GM21381 (cell line): Measurements from ENCODE around the gene ELANE.
"Not testable (repeated sequence)": the region's sequence is repeated elsewhere in the genome, so short reads cannot be mapped to it uniquely, and the experiment has no call there.

Experiments used
- ATAC-seq: cut with Tn5 transposase; IDR thresholded peaks from one replicate; pipeline ENCODE4 v1.9.1; 2021; ENCODE audit warnings: mild to moderate bottlenecking, moderate library complexity; ENCODE audit not compliant: unreplicated experiment

The ELANE gene

DNA sequence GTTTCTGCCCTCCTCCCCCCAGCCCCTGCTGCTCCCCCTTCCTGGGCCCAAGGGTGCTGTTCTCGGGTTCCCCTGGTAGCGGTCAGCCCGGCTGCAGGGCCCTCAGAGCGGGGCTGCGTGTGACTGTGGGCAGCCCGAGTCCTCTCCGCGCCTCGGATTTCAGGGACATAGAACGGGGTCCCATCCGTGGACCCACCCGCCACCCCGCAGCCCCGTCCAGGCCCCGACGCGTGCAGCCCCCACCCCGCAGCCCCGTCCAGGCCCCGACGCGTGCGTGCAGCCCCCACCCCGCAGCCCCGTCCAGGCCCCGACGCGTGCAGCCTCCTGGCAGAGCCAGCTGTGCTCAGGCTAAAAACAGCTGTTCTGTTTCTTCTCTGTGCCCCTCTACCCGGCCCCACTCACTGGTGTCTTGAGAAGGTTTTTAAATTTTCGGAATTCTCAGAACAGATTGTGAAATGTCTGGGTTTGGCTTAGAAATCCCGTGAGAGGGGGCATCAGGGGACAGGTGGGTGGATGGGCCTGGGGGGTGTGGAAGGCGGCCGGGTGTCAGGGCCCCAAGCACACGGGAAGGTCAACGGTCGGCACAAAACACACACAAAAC lies 16.8 kb upstream of the ELANE start:
- ATAC-seq = no peak

DNA sequence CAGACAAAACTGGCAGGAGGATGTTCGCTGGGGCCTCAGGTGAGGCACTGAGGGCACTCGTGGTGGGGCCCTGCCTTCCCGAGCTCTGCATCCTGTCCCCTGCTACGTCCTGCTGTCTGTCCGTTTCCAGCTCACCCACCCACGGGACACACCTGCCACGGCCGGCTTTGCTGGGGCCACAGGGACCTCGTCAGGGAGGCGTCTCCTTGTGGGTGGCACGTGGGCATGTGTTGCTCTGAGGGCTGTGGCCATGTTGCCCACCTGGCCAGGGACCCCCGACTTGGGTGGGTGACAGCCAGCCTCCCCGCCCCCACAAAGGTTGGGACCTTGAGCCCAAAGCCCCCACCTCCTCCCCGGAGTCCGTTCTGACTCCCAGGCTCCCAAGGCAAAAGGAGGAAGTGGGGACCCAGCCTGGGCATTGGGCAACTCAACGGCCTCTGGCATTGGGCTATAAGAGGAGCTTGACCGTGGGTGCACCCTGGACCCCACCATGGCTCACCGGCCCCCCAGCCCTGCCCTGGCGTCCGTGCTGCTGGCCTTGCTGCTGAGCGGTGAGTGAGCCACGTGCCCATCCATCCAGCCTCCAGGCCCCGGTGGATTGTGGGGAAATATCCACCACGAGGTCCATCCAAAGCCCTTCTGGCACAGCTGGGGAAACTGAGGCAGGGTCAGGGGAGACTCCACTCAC lies 11.4 kb upstream of the ELANE start, which contains the start of gene PRTN3:
TSS of gene PRTN3 (plus strand) at position 481 of the 688 bp plus-strand sequence. CDS start at position 491, 10 bp downstream.
- ATAC-seq = no peak

DNA sequence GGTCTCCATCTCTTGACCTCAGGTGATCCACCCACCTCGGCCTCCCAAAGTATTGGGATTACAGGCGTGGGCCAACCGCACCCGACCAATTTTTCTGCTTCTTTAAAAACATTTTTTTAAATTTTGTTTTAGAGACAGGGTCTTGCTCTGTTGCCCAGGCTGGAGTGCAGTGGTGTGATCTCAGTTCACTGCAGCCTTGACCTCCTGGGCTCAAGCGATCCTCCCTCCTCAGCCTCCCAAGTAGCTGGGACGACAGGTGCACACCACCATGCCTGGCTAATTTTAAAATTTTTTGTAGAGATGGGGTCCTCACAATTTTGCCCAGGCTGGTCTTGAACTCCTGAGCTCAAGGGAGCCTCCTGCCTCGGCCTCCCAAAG lies 9.3 kb upstream of the ELANE start:
- not testable (repeated sequence) for ATAC-seq

DNA sequence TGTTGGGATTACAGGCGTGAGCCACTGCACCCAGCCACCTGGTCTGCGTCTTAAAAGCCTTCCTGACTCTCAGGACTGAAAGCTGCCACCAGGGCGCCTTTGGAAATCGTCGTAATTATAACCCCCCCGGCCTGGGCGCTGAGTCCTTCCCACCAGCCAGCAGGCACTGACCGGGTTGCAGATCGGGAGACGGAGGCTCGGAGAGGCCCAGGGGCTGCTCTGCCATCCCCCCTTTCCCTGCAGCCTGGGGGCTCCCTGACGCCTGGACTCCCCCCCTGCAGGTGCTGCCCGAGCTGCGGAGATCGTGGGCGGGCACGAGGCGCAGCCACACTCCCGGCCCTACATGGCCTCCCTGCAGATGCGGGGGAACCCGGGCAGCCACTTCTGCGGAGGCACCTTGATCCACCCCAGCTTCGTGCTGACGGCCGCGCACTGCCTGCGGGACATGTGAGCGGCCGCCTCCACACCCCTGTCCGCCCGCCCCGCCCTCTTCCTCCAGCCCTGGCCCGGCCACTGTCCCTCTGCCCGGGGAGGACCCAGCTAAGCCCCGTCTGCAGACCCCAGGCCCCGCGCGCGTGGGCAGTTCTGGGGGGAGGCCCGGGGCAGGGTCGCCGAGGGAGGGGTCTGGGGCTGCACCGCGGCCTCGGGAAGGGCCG lies 8.8 kb upstream of the ELANE start:
- ATAC-seq = no peak

DNA sequence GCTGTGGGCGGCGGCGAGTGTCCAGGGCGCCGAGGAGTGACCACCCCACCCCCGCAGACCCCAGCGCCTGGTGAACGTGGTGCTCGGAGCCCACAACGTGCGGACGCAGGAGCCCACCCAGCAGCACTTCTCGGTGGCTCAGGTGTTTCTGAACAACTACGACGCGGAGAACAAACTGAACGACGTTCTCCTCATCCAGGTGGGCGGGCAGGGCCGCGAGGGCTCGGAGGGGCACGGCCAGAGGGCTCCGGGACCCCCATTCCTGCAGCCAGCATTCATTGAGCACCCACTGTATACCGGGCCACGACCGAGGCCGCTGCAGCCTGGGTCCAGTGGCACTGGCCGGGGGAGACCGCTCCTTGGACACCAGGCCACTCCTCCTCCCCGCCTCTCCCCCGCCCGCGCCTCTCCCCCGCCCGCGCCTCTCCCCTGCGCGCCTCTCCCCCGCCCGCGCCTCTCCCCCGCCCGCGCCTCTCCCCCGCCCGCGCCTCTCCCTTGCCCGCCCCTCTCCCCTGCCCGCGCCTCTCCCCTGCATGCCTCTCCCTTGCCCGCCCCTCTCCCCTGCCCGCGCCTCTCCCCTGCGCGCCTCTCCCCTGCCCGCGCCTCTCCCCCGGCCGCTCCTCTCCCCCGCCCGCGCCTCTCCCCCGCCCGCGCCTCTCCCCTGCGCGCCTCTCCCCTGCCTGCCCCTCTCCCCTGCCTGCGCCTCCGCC lies 8.1 kb upstream of the ELANE start:
- no peak for ATAC-seq

DNA sequence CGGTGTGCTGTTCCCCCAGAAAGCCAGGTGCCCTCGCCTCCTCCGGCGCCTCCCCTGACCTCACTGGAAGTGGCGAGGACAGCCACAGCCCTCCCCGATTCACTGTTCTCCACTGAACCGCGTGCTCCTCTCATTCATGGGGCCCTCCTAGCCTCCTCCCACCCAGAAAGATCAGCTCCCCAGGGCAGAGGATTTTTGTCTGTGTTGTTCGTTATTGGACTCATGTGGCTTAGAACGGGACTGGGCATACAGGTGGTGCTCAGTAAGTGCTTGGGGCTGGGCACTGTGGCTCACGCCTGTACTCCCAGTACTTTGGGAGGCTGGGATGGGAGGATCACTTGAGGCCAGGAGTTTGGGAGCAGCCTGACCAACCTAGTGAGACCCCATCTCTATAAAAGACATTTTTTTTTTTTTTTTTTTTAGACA lies 7.5 kb upstream of the ELANE start:
- ATAC-seq = no peak

DNA sequence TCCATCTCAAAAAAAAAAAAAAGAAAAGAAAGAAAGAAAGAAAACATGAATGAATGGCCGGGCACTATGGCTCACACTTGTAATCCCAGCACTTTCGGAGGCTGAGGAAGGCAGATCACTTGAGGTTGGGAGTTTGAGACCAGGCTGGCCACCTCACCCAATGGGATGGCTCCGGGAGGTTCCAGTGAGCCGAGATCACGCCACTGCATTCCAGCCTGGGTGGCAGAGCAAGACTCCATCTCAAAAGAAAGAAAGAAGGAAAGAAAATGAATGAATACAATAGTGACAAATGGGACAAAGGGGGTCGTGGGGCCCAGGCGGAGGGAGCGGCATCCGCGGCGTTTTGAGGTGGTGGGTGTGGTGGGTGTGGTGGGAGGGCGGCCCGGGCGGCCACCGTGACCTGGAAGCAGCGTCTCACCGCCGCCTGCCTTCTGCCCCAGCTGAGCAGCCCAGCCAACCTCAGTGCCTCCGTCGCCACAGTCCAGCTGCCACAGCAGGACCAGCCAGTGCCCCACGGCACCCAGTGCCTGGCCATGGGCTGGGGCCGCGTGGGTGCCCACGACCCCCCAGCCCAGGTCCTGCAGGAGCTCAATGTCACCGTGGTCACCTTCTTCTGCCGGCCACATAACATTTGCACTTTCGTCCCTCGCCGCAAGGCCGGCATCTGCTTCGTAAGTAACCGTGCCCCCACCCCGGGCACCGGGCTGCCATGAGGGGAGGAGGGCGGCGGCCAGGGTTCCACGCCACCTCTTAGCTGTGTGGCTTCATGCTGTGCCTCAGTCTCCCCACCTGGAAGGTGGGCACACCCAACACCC lies 6.2 kb upstream of the ELANE start:
- ATAC-seq = no peak

DNA sequence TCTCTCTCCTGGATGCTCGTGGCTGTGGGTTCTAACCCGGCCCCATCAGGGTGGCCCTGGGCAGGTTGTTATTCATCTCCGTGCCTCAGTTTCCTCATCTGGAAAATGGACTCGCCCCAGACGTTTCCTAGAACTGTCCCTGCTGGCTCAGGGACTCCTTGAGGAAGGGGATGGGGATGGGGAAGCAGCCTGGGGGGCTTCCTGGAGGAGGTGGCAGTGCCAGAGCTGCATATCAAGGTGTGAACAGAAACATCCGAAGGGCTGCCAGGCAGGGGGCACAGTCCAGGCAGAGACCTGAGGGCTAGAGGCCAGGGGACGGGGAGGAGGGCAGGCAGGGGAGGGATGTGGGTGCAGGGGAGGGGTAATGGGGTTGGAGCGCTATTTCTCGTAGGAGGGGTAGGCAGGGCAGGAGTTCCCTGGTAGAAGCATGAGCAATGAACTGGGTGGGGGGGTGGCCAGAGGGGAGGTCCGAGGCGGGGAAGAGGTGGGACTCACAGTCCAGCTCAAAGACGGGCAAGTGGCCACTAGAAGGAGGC lies 3.6 kb upstream of the ELANE start:
- ATAC-seq = no peak

DNA sequence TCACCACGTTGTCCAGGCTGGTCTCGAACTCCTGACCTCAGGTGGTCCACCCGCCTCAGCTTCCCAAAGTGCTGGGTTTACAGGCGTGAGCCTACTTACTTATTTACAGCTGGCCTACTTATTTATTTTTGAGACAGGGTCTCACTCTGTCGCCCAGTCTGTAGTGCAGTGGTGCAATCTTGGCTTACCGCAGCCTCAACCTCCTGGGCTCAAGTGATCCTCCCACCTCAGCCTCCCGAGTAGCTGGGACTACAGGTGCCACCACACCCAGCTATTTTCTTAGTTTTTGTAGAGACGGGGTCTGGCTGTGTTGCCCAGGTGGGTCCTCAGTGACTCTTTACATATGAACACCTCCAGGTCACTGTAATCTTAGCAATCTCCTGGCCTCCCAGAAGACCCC lies 2.9 kb upstream of the ELANE start:
- not testable (repeated sequence) for ATAC-seq

DNA sequence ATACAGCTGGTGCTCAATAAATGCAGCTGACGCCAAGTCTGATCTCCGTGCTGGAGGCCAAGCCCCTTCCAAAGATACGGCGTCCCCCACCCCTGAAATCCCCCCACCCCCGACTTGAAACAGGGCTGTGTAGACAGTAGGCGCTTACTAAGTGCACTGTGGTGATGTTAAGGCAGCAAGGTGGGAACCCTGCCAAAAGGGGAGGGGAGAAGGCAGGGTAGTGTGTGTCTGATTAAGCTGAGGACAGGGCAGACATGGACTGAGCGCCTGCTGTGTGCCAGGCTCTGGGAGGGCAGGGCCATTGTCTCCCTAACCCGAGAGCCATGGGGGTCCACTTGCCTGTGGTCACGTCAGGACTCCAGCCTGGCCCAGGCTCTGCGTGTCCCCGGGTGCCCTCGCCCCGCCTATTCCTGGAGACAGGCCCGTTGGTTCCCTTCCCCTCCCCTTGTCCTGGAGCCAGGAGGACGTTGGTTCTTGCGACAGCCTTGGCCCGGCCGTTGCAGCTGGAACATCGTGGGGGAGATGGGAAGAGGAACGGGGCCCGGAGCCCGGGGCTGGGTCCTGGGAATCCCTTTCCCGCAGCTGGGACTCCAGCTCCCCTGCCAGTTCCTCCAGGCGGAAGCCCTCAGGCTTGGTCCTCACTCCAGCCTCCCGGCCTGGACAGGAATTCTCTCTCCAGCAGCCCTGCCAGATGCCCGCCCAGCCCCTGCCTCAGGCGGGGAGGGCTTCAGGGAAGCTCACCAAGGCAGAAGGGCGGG lies 1.7 kb upstream of the ELANE start:
- ATAC-seq = no peak

DNA sequence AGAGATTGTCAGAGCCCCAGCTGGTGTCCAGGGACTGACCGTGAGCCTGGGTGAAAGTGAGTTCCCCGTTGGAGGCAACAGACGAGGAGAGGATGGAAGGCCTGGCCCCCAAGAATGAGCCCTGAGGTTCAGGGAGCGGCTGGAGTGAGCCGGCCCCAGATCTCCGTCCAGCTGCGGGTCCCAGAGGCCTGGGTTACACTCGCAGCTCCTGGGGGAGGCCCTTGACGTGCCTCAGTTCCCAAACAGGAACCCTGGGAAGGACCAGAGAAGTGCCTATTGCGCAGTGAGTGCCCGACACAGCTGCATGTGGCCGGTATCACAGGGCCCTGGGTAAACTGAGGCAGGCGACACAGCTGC lies 1.1 kb upstream of the ELANE start:
- no peak for ATAC-seq

DNA sequence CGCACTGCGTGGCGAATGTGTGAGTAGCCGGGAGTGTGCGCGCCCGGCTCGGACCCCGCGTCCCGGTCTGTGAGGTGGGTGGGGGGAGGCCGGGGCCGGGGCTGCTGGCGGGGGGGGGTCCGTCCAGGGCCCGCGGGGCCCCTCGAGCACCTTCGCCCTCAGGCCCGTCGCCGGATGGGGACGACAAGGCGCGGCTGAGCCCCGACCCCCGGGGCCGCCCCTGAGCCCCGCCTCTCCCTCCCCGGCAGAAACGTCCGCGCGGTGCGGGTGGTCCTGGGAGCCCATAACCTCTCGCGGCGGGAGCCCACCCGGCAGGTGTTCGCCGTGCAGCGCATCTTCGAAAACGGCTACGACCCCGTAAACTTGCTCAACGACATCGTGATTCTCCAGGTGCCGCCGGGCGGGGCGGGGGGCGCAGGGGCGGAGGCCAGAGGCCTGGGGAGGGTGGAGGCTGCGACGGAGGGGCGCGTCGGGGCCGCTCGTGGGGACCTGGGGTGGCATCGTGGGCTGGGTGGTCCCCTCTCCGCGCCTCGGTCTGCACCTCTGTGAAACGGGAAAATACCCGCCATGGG lies 997 bp downstream of the ELANE start:
- ATAC-seq = no peak

DNA sequence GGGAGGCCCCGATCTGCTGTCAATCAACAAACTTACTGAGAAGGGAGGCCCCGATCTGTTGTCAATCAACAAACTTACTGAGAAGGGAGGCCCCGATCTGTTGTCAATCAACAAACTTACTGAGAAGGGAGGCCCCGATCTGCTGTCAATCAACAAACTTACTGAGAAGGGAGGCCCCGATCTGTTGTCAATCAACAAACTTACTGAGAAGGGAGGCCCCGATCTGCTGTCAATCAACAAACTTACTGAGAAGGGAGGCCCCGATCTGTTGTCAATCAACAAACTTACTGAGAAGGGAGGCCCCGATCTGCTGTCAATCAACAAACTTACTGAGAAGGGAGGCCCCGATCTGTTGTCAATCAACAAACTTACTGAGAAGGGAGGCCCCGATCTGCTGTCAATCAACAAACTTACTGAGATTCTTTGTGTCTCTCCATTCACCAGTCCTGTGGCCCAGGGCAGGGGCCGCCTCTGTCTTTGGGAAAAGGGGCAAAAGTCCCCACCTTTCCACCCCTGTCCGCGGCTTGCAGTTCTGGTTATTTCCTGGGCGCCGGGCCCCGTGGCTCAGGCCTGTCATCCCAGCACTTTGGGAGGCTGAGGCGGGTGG lies 1.6 kb downstream of the ELANE start:
- ATAC-seq = not testable (repeated sequence)

DNA sequence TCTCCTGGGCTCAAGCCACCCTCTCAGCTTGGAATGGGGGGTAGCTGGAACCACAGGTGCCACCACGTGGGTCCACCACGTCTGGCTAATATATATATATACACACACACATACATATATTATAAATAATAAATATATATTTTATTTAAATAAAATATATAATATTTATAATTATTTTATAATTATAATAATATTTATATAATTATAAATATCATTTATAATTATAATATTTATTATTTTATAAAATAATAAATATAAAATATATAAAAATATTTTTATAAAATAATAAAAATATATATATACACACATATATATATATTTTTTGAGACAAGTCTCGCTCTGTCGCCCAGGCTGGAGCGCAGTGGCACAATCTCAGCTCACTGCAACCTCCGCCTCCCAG lies 2.4 kb downstream of the ELANE start:
- no peak for ATAC-seq

DNA sequence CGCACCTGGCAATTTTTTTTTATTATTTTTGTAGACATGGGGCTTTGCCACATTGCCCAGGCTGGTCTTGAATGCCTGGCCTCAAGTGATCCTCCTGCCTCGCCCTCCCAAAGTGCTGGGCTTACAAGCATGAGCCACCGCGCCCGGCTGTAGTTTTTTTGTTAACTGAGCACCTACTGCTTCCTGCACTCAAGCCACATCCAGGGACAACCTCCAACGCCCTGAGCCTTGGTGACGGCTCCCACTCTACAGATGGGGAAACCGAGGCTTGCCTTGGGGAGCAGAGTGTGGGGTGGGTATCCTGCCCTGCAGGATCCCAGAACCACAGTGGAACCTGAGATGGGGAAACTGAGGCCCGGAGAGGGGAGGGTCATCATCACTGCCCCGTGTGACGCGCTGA lies 3.0 kb downstream of the ELANE start:
- no peak for ATAC-seq

DNA sequence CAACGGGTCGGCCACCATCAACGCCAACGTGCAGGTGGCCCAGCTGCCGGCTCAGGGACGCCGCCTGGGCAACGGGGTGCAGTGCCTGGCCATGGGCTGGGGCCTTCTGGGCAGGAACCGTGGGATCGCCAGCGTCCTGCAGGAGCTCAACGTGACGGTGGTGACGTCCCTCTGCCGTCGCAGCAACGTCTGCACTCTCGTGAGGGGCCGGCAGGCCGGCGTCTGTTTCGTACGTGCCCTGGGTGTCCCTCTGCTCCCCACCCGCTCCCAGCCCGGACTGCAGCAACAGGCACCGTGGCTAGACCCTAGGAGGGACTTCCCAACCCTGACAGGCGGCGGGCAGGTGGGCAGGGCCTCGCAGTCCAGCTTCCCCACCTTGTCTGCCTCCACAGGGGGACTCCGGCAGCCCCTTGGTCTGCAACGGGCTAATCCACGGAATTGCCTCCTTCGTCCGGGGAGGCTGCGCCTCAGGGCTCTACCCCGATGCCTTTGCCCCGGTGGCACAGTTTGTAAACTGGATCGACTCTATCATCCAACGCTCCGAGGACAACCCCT lies 3.5 kb downstream of the ELANE start:
- no peak for ATAC-seq

DNA sequence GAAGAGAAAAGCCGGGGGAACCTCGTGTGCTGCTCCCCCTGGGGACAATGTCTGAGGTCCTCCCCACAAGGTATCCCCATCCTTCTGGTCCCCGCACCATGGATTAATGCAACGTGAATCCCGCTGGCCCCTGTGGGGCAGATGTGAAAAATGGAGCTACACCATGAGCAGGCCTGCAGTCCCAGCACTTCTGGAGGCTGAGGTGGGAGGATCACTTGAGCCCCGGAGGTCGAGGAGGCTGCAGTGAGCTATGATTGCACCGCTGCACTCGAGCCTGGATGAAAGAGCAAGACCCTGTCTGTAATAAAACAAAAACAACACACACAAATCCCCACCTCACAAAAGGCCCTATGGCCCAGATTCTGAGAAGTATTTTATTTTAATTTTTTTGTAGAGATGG lies 6.2 kb downstream of the ELANE start:
- no peak for ATAC-seq

DNA sequence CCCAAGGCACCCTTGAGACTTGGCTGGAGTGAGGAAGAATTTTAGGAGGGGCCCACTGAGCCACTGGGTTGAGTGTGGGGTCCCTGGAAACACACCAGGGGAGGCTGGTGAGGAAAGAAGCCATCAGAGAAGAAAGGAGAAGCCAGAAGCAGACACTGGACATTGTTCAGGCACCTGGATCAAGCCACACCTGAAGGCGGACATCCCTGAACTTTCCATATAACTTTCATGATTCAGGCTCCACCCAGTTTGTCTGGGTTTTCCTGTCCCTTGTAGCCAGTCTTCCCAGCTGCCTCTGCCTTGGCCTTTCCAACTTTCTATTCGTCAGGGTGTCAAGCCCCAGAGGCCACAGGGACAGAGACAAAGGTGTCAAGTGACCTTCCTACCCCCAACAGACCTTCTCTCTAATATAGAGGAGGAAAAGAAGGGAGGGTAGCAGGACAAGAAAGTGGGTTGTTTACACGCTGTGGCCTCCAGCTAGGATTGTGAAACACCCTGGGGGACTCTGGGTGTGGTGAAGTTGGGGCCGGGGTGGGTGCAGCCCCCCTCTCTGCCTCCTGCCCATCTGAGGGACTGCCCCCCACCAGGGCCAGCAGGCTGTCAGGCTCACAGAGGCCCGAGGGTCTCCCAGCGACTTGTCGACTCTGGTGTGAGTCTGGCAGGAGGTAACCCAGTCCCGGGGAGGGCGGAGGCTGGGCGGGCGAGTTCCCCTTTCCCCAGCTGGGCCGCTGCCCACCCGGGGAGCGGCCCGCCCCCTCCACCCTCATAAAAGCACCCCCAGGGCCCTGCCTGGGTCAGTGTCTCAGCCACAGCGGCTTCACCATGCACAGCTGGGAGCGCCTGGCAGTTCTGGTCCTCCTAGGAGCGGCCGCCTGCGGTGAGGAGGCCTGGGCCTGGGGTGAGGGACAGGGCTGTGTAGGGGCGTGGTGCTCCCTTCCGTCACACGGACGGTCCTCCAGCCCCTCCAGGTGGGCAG lies 7.1 kb downstream of the ELANE start, which contains the start of gene CFD:
TSS of gene CFD (plus strand) at position 797 of the 976 bp plus-strand sequence. CDS start at position 823, 26 bp downstream.
- no peak for ATAC-seq
